GM10847 (cell line): ENCODE data around the gene PGAP1.

Experiments
- POLR2A ChIP-seq: IDR thresholded peaks from 2 replicates; pipeline ENCODE4 v1.6.1; 2011; ENCODE audit not compliant: insufficient read length; ENCODE audit errors: extremely low read depth

The PGAP1 gene

DNA sequence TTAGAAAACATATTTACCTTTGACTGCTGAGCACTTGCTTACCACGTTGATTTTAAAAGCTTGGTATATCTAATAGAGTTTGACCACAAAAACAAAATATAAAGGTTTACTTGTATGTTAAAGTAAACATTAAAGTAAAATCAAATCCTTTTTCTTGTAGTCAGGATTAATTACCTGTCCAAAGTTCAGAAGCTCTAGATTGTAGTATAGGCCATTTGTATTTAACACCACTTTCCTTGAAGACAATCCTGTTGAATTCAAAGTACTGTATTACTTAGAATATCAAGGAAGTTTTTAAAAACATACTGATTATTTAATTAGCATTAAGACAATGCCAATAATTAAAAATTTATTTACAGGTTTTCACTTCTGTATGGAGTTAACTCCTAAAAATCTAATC lies 53.0 kb downstream of the PGAP1 start:
- TF ChIP-seq POLR2A, result no peak

DNA sequence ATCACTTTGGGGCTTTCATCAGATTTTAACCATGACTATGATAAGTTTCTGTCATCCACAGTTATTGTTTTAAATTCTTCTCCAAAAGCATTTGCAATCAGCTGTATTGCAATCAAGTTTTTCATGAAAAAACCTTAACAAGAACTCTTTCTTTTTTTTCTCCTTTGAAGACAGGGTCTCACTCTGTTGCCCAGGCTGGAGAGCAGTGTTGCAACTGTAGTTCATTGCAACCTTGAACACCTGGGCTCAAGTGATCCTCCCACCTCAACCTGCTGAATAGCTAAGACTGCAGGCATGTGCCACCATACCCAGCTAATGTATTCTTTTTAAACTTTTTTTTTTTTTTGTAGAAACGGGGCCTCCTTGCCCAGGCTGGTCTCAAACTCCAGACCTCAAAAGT lies 71.9 kb downstream of the PGAP1 start:
- no peak for TF ChIP-seq POLR2A

DNA sequence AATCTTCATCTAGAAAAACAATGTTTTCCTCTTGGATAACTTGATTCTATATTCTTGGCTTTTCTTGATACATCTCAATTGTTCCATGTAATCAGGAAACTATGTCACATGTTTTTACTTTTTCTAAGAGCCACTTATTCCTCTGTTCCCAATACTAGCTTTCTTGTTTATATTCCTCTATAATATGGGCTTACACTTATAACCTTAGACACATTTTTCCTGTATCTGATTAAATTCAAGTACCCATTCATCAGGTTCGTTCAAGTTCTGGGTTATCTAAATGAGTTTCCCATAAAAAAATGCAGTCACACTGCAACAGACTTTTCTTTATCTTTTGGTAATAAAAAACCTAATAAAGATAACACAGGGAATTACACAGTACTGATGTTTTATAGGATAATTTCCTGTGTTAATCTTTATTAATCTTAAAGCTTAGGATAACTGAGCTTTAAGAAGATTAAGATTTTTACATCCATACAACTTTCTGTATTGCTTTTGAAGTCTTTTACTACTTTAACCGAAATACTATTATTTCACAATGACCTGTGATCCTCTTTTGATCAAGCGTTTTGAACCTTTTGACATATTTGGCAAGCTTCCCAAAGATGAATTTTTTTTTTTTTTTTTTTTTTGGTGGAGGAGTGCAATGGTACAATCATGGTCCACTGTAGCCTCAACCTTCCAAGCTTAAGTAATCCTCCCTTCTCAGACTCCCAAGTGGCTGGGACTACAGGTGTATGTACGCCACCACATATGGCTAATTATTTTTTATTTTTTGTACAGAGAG lies 73.0 kb downstream of the PGAP1 start:
- TF ChIP-seq POLR2A, result no peak

DNA sequence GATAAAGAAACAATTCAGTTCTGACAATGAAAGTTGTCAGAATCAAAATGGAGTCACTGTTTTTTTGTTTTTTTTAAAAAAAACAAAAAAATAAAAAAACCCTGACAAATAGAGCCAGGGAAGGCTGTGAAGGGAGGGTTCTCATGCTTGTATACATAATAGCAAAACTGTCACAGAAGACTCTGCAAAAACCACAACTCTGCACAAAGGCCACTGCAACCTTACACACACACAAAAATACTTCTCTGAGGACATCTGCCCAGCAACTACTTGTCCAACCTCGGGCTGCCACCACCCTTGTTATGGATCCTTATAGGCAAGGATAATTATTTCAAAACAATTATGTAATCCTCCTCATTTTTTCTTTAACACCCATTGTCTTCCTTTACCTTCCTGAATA lies 75.4 kb downstream of the PGAP1 start:
- no peak for TF ChIP-seq POLR2A

DNA sequence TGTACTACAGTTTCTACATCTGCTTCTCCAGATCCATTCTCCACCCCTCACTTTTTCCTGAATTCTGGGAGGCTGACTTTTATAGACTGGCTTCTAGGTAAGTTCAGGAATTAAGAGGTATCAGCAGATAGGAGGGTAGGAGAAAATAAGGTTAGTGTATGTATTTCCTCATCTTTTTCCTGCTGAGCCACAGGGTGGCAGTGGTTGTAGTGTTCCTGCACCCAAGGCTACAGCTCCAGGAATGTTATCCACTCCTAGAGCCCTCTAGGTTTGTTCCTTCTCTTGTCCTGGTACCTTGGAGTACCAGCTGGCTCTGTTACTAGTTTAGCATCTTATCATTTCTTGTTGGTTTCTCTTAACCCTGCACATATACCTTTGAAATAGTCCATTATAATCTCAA lies 76.6 kb downstream of the PGAP1 start:
- TF ChIP-seq POLR2A, result no peak

DNA sequence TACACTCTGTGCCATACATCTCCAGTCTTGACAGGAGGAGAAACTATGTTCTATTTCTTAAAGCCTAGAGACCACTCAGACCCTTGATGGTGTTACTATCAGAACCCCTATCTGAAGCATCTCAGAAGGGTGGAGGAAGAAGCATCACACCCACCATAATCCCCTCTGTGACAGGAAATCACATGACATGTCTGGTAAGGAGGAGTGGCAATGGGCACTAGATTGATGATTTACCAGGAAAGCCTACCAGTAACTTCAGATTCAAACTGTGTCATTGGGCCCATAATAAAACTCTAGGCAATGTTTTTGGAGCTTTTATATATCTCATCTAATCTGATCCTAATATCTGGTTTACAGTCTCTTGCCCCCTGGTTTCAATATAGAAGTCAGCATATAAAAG lies 80.2 kb downstream of the PGAP1 start:
- no peak for TF ChIP-seq POLR2A

DNA sequence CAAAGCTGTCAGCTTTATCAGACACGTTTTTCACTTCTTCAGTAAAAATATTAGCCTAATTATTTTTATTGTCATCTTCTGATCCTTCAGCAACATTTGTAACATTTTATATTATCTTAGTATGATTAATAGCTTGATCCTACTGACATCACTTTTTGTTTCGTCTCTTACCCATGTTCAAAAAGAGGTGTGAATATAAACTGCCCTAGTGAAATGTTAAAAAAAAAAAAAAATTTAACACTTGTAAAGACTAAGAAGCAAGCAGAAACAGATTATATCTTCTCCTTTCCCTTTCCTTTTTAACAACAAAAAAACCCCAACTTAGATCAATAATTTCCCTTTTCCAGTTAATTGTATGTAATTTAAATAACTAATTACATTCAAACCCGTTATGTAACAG lies 81.1 kb downstream of the PGAP1 start:
- TF ChIP-seq POLR2A, result no peak

DNA sequence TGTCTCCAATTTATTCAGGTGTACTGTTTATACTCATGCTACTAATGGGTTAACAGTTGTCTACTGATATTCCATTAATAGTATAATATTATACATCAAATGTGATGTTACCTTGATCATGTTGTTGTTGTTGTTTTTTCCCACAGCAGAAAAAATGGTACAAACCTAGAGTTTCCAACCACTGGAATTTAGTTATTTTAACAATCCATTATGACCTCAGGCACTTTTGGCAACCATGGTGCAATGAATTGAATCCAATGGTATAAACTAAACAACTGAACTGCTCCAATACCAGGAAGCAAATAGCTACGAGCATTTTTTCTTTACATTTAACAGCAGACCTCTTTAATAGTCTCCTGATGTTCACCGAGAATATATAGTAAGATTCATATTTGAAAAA lies 86.3 kb downstream of the PGAP1 start:
- TF ChIP-seq POLR2A, result no peak

DNA sequence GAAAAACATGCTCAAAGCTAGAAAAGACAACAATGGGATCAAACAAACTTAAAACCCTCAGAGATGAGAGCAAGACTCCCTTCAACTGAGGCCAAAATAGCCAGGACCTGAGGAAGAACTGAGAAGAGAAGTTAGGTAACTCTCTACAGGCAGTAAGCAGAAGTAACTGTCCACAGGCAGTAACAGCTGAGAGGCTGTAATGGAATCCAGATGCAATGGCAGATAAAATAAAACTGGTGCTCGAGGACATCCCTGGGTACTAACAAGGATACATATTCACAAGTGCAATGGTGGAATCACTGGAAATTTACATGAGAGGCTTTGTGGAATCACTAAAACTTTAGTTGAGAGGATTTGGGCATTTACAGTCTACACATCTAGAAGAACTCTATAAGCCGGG lies 86.9 kb downstream of the PGAP1 start:
- no peak for TF ChIP-seq POLR2A

DNA sequence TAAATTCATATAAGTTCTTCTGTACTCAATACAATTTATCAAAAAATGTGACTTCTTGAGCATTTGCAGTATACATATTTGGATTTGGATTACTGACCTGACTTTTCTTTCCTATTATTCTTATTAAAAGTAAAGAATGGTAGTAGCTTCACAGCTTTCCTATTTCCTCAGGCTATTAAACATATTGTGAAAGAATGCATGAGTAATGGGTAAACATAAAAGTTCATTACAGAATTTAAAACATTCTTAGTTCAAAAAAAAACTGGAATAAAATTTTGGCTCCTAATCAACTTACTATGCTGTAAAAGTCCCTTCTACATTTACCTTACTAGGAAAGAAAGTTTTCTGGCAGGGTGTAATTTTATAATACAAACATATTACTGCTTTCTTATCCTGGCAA lies 90.1 kb downstream of the PGAP1 start:
- TF ChIP-seq POLR2A, result no peak

DNA sequence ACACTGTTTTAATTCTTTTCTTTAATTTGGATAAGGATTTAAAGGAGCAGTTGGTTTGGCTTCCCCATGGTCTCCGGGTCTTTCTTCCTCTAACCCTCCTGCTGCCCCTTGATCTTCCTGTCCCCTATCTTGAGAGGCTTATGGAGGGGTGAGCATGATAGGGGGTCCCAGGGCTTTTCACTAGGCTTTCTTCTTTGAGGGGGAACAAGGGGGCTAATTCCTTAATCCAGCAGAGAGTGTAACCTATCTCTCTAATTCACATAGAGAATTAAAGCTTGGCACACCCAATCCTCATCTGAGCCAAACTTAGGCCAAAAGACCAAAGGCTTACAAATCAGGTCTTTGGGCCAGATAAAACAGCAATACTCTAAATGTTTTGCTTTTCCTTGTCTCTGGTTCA lies 95.8 kb downstream of the PGAP1 start:
- TF ChIP-seq POLR2A, result no peak

DNA sequence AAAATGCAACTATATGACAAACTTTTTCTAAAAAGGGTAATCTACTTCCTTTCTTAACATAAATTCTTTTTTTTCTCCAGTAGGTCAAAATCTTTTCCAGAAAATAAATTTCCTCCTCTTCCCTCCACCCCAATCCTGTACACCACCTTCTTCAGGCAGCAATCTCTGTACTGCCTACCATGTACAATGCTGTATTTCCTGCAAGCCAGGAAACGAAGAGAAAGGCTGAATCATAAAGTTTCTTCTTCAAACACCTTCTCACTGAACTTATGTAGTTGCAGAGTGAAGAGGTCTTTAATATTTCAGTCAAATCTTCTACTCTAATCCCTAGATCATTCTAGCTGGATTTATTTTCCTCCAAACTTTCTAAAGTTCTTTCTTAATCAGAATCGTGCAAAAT lies 99.2 kb downstream of the PGAP1 start:
- TF ChIP-seq POLR2A, result no peak

DNA sequence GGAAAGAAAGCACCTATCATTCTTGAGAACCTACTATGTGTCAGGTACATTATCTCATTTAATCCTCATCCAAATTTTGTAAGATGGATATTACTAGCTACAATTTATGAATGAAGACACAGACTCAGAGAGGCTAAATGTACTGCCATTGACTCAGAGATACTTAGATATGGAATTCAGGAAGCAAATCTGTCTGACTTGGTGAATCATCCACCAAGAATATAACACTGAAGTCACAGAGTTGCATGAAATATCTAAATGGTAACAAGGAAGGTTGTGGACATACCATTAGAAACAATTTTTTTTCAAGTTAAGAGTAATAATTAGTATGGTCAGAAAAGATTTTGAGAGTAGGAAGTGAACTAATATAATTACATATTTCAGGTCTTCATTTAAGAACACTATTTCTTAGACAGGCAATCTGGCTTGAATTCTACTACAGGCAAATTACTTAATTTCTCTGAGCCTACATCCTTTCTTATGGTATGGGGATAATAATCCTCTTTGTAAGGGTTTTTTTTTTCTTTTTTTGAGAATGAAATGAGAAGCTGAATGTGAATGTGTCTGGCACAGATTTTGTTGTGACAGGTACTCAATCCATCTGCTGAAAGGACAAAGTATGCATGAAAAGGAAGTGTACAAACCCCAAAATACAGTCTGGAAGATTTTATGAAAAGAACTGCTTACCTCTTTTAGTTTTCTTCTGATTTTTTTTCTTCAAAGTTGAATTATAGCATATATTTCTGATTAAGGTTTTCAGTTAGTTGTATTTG lies 102.6 kb downstream of the PGAP1 start:
- no peak for TF ChIP-seq POLR2A

DNA sequence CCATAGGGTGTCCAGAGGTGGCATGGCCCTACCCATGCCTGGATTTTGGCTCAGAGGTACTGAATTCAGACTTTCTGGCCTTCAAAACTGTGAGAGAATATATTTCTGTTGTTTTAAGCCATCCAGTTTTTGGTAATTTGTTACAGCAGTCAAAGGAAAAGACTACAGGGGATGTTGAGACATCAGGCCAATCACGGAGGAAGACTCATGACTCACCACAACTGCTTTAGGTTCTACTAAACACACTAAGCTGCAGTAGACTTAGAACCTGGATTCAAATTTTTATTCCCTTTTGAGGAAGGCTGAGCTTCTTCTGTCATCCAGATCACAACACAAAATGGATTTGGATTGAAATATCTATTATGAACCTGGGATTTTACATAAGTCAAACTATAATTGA lies 105.3 kb downstream of the PGAP1 start:
- no peak for TF ChIP-seq POLR2A

DNA sequence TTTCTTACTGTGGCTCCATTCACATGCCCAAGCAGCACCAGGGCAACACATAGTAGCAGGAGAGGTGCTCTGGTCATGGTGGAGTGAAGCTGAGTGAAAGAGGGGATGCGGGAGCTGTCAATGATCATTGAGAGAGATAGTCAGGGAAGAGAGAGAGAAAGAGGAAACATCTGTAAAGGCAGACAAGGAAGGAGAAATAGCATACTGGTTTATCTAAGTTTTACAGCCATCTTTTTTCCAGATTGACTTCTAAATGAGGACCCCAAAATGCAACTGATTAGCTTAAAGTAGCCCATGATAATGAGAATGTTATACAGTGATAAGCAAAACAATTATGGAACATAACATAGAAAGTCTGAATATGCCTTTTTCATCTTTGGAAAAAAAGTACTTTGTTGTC lies 117.2 kb downstream of the PGAP1 start, which contains the start of gene C2orf66:
Gene C2orf66 (minus strand): TSS at position 96 of the 400 bp plus-strand sequence. CDS start 19 bp downstream, at position 77.
- TF ChIP-seq POLR2A, result no peak

DNA sequence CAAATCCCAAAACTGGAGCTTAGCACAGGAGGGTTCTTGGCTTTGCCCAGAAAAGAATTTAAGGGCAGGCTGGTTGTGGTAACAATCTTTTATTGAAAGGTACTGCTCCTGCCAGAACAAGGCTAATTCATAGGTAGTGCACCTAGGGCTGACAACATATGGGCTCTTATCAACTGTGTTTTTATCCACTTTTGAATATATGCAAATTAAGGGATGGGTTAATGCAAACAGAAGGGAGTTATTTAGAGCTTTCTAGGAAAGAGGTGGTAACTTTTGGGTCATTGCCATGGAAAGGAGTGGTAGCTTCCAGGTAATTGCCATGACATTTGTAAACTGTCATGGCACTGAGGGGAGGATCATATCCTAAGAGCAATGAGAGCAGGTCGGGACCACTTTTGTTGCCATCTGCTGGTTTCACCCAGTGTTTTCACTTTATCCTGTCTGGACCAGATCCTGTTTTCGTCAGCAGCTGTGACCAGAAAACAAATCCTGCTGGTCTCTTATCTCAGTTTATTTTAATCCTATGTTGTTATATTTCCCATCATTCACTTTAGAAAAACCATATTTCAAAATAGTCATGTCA lies 118.3 kb downstream of the PGAP1 start:
- no peak for TF ChIP-seq POLR2A
